Liver (tissue), 9 donors: ENCODE results near the gene KRTAP10-3. TPM values are rescaled to one million over a fixed set of nuclear protein-coding genes. Genes with fewer than 3 reads are reported as not detected.
A peak's percentile ranks its signal among the peaks of the same experiment; 100 is the strongest.

Experiments used
- DNase-seq: peaks from one replicate; pipeline ENCODE4 v3.0.0-alpha.2; 2017; ENCODE audit warnings: low spot score
- H3K27ac ChIP-seq, 2 donors: one replicate each; pipeline ENCODE4 v1.7.0; 2013; ENCODE audit warnings: inconsistent platforms in 2 of 2, low read length in 2 of 2, control low read depth in 1 of 2, low read depth in 1 of 2, mild to moderate bottlenecking in 1 of 2
- H3K27me3 ChIP-seq, 4 donors: one replicate each; pipeline versions ENCODE4 v1.6.1 to v1.7.0; 2013; ENCODE audit warnings: low read length in 3 of 4, inconsistent platforms in 1 of 4, mild to moderate bottlenecking in 1 of 4, moderate library complexity in 1 of 4; ENCODE audit not compliant: control insufficient read depth in 4 of 4, insufficient read depth in 4 of 4
- H3K36me3 ChIP-seq, 4 donors: one replicate each; pipeline versions ENCODE4 v1.6.1 to v1.7.0; 2013; ENCODE audit warnings: low read length in 3 of 4, mild to moderate bottlenecking in 3 of 4, low read depth in 1 of 4, moderate library complexity in 1 of 4; ENCODE audit not compliant: control insufficient read depth in 4 of 4, insufficient read depth in 3 of 4
- H3K4me1 ChIP-seq, 4 donors: one replicate each; pipeline versions ENCODE4 v1.6.1 to v1.7.0; 2013; ENCODE audit warnings: low read length in 3 of 4, mild to moderate bottlenecking in 3 of 4, moderate library complexity in 1 of 4; ENCODE audit not compliant: control insufficient read depth in 4 of 4, insufficient read depth in 4 of 4
- H3K4me3 ChIP-seq, 3 donors: one replicate each; pipeline versions ENCODE4 v1.6.1 to v1.7.0; 2013; ENCODE audit warnings: low read length in 3 of 3, control low read depth in 1 of 3, low read depth in 1 of 3, mild to moderate bottlenecking in 1 of 3
- H3K9ac ChIP-seq, 2 donors: one replicate each; pipeline ENCODE4 v1.7.0; 2013; ENCODE audit warnings: low read length in 2 of 2, mild to moderate bottlenecking in 2 of 2, moderate library complexity in 2 of 2, control low read depth in 1 of 2, low read depth in 1 of 2
- H3K9me3 ChIP-seq, 4 donors: one replicate each; pipeline versions ENCODE4 v1.6.1 to v1.7.0; 2013; ENCODE audit warnings: low read length in 3 of 4; ENCODE audit not compliant: control insufficient read depth in 4 of 4
- EGR1 ChIP-seq, 2 donors: IDR thresholded peaks; 2 replicates each; pipeline ENCODE4 v1.6.1; 2016 to 2018; ENCODE audit warnings: antibody characterized with exemption in 2 of 2, low read depth in 2 of 2
- FOXA1 ChIP-seq: IDR thresholded peaks from 2 replicates; pipeline ENCODE4 v1.6.1; 2016; ENCODE audit warnings: antibody characterized with exemption
- FOXA2 ChIP-seq: IDR thresholded peaks from 2 replicates; pipeline ENCODE4 v1.6.1; 2016; ENCODE audit warnings: antibody characterized with exemption
- GABPA ChIP-seq, 2 donors: IDR thresholded peaks in 1 of 2; conservative IDR thresholded peaks in 1 of 2; 2 replicates each; pipeline ENCODE4 v1.6.1; 2016; ENCODE audit warnings: antibody characterized with exemption in 2 of 2, mild to moderate bottlenecking in 1 of 2, moderate library complexity in 1 of 2
- HNF4A ChIP-seq, 2 donors: conservative IDR thresholded peaks; 2 replicates each; pipeline ENCODE4 v1.6.1; 2016; ENCODE audit warnings: antibody characterized with exemption in 2 of 2, mild to moderate bottlenecking in 2 of 2
- HNF4G ChIP-seq: IDR thresholded peaks from 2 replicates; pipeline ENCODE4 v1.6.1; 2016; ENCODE audit warnings: antibody characterized with exemption
- JUND ChIP-seq, 2 donors: IDR thresholded peaks; 2 replicates each; pipeline ENCODE4 v1.6.1; 2016; ENCODE audit warnings: antibody characterized with exemption in 2 of 2
- NR2F2 ChIP-seq: IDR thresholded peaks from 2 replicates; pipeline ENCODE4 v1.6.1; 2016; ENCODE audit warnings: antibody characterized with exemption
- RAD21 ChIP-seq, 2 donors: IDR thresholded peaks; 2 replicates each; pipeline ENCODE4 v1.6.1; 2016; ENCODE audit warnings: antibody characterized with exemption in 2 of 2, mild to moderate bottlenecking in 2 of 2
- RXRA ChIP-seq, 2 donors: IDR thresholded peaks; 2 replicates each; pipeline ENCODE4 v1.6.1; 2017 to 2018; ENCODE audit warnings: antibody characterized with exemption in 2 of 2, mild to moderate bottlenecking in 1 of 2
- SP1 ChIP-seq: IDR thresholded peaks from 2 replicates; pipeline ENCODE4 v1.6.1; 2018; ENCODE audit warnings: antibody characterized with exemption, mild to moderate bottlenecking
- TAF1 ChIP-seq: conservative IDR thresholded peaks from 2 replicates; pipeline ENCODE4 v1.6.1; 2016; ENCODE audit warnings: antibody characterized with exemption, mild to moderate bottlenecking
- YY1 ChIP-seq: IDR thresholded peaks from 2 replicates; pipeline ENCODE4 v1.6.1; 2016; ENCODE audit warnings: antibody characterized with exemption, mild to moderate bottlenecking
- WGBS: extraction: QIAGEN DNeasy Blood & Tissue Kit; methylation state at CpG from one replicate; pipeline ENCODE4 v1.1.7; 2013; 5-methylcytosine and 5-hydroxymethylcytosine counted together
- polyA plus RNA-seq, 2 donors: library from polyadenylated mRNA; stranded (reverse) in 1 of 2; unstranded in 1 of 2; fragments of 200-250 nt in 1 of 2; fragments of >200 nt in 1 of 2; fragmentation: Nextera tagmentation in 1 of 2; extraction: Ambion mirVana in 1 of 2; gene quantifications; one replicate each; pipeline versions ENCODE4 v1.2.1 to v1.2.3, GENCODE V29; 2013 to 2015
- total RNA-seq, 2 donors: library from RNA; depleted of rRNA; stranded (reverse); fragments of >200 nt; gene quantifications; one replicate each; pipeline ENCODE4 v1.2.3, GENCODE V29; 2014
- TF ChIP-seq, protein P1 (sequence below): IDR thresholded peaks from 2 replicates; pipeline ENCODE4 v1.6.1; 2016; ENCODE audit warnings: antibody characterized with exemption
- TF ChIP-seq, protein P2 (sequence below): fragments of 150-350 bp; IDR thresholded peaks from 2 replicates; pipeline ENCODE4 v1.5.1; 2017; ENCODE audit warnings: improper control_type of control experiment, low read depth, low read length; ENCODE audit not compliant: missing input control
- TF ChIP-seq, protein P3 (sequence below): IDR thresholded peaks from 2 replicates; pipeline ENCODE4 v1.6.1; 2016; ENCODE audit warnings: antibody characterized with exemption, mild to moderate bottlenecking
- TF ChIP-seq, protein P4 (sequence below): IDR thresholded peaks from 2 replicates; pipeline ENCODE4 v1.6.1; 2016; ENCODE audit warnings: antibody characterized with exemption
- TF ChIP-seq, protein P5 (sequence below): IDR thresholded peaks from 2 replicates; pipeline ENCODE4 v1.6.1; 2016; ENCODE audit warnings: antibody characterized with exemption
- donor health status: healthy.
- donor health status: healthy.
- donor health status: healthy.
- donor health status: healthy.
- donor health status: healthy.

KRTAP10-3 gene
- total and polyA plus RNA-seq, 4 donors: not detected

DNA sequence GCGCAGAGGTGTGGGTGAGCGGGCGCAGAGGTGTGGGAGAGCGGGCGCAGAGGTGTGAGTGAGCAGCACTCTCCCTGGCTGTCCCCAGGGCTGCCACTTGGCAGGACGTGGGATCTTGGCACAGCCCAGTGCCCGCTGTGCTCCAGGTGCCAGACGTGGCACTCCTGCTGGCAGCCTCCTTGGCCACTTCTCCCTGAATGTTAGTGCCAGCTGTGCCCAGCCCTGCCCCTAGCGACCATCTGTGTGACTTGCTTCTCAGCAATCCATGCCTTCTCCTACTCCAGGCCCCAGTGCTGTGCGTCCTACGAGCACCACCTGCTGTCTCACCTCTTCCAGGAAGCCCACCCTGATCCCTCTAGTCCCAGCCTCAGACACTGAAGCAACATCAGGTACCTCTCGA is 49.1 kb downstream of the KRTAP10-3 start:
- Histone ChIP-seq H3K4me3 (no peak overlapping the region), H3K27ac (no peak overlapping the region), H3K27me3 (no peaks in the 10 kb centered on the region), H3K36me3 (no peaks in the 10 kb centered on the region), H3K9ac (no peak overlapping the region), H3K4me1 (peaks cover 0 to 26% (median 15%) of the 10 kb centered on the region in 4 donors), H3K9me3 (no peaks in the 10 kb centered on the region)
- DNase-seq: no peak
- no peak for TF ChIP-seq GABPA (IDR thresholded peaks at IDR 0.05 in 1 of 2, conservative IDR thresholded peaks at IDR 0.05 in 1 of 2)
- TF ChIP-seq RAD21 (IDR thresholded peaks at IDR 0.05): peak; percentile 33 to 58
- TF ChIP-seq, protein P1, sequence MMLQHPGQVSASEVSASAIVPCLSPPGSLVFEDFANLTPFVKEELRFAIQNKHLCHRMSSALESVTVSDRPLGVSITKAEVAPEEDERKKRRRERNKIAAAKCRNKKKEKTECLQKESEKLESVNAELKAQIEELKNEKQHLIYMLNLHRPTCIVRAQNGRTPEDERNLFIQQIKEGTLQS: no peak
- TF ChIP-seq, protein P2, sequence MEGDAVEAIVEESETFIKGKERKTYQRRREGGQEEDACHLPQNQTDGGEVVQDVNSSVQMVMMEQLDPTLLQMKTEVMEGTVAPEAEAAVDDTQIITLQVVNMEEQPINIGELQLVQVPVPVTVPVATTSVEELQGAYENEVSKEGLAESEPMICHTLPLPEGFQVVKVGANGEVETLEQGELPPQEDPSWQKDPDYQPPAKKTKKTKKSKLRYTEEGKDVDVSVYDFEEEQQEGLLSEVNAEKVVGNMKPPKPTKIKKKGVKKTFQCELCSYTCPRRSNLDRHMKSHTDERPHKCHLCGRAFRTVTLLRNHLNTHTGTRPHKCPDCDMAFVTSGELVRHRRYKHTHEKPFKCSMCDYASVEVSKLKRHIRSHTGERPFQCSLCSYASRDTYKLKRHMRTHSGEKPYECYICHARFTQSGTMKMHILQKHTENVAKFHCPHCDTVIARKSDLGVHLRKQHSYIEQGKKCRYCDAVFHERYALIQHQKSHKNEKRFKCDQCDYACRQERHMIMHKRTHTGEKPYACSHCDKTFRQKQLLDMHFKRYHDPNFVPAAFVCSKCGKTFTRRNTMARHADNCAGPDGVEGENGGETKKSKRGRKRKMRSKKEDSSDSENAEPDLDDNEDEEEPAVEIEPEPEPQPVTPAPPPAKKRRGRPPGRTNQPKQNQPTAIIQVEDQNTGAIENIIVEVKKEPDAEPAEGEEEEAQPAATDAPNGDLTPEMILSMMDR: peak; percentile 43
- no peak for TF ChIP-seq EGR1 (IDR thresholded peaks at IDR 0.05; ENCODE audit: low read depth in 2 of 2)
- TF ChIP-seq HNF4G: no peak
- no peak for TF ChIP-seq YY1
- peak in 1 of 2 donors; percentile 5 for TF ChIP-seq HNF4A (conservative IDR thresholded peaks at IDR 0.05)
- 44% methylated on average over 12 of the region's 12 CpGs for WGBS

DNA sequence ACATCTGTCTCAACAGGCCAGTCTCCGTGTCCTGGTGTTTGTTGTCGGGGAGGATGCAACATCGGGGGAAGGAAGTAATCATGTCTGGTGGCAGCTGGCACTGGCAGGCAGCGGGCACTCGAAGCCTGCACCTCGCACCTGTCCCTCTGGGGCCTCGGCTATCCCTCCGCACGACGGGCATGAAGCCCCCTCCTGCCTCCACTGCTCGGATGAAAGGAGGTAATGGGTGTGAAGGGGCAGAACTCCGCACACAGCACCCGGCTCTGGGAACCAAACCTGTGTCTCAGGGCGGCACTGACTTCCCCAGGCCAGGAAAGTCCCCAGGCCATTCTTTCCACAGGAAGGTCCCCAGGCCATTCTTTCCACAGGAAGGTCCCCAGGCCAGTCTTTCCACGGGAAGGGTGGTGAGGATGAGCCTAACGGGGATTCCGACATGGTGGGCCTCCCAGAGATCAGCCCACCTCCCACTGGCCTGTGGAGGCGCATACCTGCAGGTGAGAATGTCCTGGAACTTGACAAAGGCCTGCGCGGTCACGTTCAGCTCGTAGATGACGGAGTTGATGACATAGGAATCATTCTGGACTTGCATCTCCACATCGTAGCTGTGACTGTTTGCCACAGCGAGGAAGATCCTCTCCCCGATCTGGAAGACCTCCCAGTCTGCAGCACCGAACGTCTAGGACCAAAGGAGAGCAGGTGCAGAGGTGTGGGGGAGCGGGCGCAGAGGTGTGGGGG is 49.7 kb downstream of the KRTAP10-3 start:
- Histone ChIP-seq H3K27me3 (no peaks in the 10 kb centered on the region), H3K27ac (no peak overlapping the region), H3K4me1 (peaks cover 0 to 26% (median 15%) of the 10 kb centered on the region in 4 donors), H3K36me3 (no peaks in the 10 kb centered on the region), H3K9ac (no peak overlapping the region), H3K4me3 (no peak overlapping the region), H3K9me3 (no peaks in the 10 kb centered on the region)
- DNase-seq: no peak
- no peak for TF ChIP-seq NR2F2
- no peak for TF ChIP-seq HNF4A (conservative IDR thresholded peaks at IDR 0.05)
- TF ChIP-seq JUND (IDR thresholded peaks at IDR 0.05): no peak
- TF ChIP-seq, protein P3, sequence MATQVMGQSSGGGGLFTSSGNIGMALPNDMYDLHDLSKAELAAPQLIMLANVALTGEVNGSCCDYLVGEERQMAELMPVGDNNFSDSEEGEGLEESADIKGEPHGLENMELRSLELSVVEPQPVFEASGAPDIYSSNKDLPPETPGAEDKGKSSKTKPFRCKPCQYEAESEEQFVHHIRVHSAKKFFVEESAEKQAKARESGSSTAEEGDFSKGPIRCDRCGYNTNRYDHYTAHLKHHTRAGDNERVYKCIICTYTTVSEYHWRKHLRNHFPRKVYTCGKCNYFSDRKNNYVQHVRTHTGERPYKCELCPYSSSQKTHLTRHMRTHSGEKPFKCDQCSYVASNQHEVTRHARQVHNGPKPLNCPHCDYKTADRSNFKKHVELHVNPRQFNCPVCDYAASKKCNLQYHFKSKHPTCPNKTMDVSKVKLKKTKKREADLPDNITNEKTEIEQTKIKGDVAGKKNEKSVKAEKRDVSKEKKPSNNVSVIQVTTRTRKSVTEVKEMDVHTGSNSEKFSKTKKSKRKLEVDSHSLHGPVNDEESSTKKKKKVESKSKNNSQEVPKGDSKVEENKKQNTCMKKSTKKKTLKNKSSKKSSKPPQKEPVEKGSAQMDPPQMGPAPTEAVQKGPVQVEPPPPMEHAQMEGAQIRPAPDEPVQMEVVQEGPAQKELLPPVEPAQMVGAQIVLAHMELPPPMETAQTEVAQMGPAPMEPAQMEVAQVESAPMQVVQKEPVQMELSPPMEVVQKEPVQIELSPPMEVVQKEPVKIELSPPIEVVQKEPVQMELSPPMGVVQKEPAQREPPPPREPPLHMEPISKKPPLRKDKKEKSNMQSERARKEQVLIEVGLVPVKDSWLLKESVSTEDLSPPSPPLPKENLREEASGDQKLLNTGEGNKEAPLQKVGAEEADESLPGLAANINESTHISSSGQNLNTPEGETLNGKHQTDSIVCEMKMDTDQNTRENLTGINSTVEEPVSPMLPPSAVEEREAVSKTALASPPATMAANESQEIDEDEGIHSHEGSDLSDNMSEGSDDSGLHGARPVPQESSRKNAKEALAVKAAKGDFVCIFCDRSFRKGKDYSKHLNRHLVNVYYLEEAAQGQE: no peak
- TF ChIP-seq, protein P1: no peak
- no peak for TF ChIP-seq FOXA1
- no peak for TF ChIP-seq YY1
- no peak for TF ChIP-seq RXRA (IDR thresholded peaks at IDR 0.05)
- no peak for TF ChIP-seq GABPA (IDR thresholded peaks at IDR 0.05 in 1 of 2, conservative IDR thresholded peaks at IDR 0.05 in 1 of 2)
- TF ChIP-seq TAF1: no peak
- TF ChIP-seq EGR1 (IDR thresholded peaks at IDR 0.05; ENCODE audit: low read depth in 2 of 2): no peak
- TF ChIP-seq, protein P4, sequence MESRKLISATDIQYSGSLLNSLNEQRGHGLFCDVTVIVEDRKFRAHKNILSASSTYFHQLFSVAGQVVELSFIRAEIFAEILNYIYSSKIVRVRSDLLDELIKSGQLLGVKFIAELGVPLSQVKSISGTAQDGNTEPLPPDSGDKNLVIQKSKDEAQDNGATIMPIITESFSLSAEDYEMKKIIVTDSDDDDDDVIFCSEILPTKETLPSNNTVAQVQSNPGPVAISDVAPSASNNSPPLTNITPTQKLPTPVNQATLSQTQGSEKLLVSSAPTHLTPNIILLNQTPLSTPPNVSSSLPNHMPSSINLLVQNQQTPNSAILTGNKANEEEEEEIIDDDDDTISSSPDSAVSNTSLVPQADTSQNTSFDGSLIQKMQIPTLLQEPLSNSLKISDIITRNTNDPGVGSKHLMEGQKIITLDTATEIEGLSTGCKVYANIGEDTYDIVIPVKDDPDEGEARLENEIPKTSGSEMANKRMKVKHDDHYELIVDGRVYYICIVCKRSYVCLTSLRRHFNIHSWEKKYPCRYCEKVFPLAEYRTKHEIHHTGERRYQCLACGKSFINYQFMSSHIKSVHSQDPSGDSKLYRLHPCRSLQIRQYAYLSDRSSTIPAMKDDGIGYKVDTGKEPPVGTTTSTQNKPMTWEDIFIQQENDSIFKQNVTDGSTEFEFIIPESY: no peak
- TF ChIP-seq, protein P5, sequence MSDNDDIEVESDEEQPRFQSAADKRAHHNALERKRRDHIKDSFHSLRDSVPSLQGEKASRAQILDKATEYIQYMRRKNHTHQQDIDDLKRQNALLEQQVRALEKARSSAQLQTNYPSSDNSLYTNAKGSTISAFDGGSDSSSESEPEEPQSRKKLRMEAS: no peak
- no peak for TF ChIP-seq FOXA2
- no peak for TF ChIP-seq RAD21 (IDR thresholded peaks at IDR 0.05)
- no peak for TF ChIP-seq SP1
- no peak for TF ChIP-seq HNF4G
- WGBS: 88% methylated on average over 30 of the region's 30 CpGs
